Epithelial cell of proximal tubule (primary cell): ENCODE measurements around the gene PLEKHA1. TPM values are rescaled to one million over a fixed set of nuclear protein-coding genes. Genes with fewer than 3 reads are reported as not detected.

ENCODE experiments used
- DNase-seq: peaks from one replicate; pipeline ENCODE4 v3.0.0-alpha.2; 2011; ENCODE audit warnings: low read depth
- H3K4me3 ChIP-seq: 2 replicates; pipeline ENCODE4 v1.5.1; 2011; ENCODE audit warnings: low read depth, mild to moderate bottlenecking, low read length
- total RNA-seq: library from RNA; depleted of rRNA; stranded (reverse); fragments of >200 nt; gene quantifications from 2 replicates; pipeline ENCODE4 v1.2.3, GENCODE V29; 2015
- TF ChIP-seq, protein P1 (sequence below): conservative IDR thresholded peaks from 2 replicates; pipeline ENCODE4 v1.5.1; 2012; ENCODE audit warnings: low read depth, mild to moderate bottlenecking, low read length

Gene PLEKHA1
- total RNA-seq, 1 donor from 2014 or later = 84.6 TPM

DNA sequence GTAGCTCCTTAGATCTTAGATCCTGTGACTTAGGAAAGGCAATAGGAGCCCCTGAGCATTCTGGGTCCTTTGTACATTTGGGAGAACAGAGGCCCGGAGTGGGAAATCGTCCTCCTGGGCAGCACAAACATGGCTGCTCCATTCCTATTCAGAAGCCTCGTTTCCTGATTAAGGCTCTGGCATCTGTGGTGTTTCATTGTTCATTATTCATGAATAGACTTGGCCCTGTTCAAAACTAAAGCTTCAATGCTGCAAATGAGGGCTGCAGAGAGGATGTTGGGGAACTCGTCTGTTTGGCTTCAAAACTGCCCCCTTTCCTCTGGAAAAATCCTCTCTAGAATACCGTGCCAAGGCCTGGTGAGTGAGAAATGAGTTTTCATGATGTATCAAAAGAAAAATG, 83.4 kb downstream of the PLEKHA1 start:
- TF ChIP-seq, protein P1, sequence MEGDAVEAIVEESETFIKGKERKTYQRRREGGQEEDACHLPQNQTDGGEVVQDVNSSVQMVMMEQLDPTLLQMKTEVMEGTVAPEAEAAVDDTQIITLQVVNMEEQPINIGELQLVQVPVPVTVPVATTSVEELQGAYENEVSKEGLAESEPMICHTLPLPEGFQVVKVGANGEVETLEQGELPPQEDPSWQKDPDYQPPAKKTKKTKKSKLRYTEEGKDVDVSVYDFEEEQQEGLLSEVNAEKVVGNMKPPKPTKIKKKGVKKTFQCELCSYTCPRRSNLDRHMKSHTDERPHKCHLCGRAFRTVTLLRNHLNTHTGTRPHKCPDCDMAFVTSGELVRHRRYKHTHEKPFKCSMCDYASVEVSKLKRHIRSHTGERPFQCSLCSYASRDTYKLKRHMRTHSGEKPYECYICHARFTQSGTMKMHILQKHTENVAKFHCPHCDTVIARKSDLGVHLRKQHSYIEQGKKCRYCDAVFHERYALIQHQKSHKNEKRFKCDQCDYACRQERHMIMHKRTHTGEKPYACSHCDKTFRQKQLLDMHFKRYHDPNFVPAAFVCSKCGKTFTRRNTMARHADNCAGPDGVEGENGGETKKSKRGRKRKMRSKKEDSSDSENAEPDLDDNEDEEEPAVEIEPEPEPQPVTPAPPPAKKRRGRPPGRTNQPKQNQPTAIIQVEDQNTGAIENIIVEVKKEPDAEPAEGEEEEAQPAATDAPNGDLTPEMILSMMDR = no peak
- no peak for DNase-seq
- H3K4me3 ChIP-seq = no peak overlapping the region

DNA sequence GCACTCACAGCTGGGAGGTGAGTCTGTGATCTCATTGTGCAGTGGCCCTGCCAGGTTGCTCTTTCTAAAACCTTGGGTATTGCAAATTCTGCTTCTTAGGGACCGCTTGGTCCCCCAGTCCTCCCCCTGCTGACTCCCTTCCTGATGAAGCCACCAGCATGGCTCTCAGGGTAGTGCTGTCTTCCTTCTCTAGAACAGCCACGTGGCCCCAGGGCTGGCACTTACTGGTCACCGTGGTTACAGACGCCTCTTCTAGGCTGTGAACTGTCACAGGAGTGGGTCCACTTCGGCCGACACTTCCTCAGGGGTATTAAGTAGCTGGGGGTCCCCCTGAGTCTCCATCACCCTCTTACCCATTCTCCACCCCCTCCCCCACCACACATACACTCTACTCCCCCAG, 84.2 kb downstream of the PLEKHA1 start:
- no peak for DNase-seq
- no peak overlapping the region for H3K4me3 ChIP-seq
- TF ChIP-seq, protein P1 = no peak

DNA sequence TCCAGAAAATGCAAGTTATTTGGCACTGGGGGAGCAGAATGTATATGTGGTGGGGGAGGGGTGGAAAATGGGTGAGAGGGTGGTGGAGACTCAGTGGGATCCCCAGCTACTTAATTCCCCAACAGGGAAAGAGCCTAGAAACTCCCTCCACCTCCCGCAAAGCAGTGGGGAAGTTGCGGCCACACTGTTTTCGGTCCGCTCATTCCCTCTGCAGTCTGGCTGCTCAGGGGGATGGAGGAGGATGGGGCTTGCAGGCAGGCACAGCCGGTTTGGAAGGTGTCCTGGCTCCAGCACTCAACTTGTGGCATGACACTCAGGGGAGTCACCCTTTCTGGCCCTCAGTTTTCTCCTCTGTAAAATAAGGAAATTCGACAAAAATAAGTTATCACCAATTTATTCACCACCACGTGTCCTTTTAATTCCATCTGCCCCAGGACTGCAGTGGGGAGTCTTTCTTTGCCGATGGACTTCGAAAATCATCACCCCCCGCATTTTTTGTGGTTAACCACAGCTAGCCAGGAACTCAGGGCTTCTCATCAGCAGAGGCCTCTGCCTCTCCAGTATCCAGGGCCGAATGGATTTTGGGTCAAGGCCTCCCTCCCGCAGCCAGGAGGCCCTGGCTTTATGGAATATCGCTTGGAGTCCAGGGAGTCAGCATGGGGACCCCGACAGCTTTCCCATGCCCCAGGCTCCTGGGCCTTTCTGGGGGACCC, 85.2 kb downstream of the PLEKHA1 start:
- no peak for DNase-seq
- TF ChIP-seq, protein P1 = no peak
- H3K4me3 ChIP-seq = no peak overlapping the region

DNA sequence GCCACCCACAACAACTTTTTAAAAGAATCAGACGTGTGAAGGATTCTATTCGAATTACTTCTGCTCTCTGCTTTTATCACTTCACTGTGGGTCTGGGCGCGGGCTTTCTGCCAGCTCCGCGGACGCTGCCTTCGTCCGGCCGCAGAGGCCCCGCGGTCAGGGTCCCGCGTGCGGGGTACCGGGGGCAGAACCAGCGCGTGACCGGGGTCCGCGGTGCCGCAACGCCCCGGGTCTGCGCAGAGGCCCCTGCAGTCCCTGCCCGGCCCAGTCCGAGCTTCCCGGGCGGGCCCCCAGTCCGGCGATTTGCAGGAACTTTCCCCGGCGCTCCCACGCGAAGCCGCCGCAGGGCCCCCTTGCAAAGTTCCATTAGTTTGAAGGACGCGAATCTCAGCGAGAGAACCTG, 86.4 kb downstream of the PLEKHA1 start:
- no peak for DNase-seq
- TF ChIP-seq, protein P1 = no peak
- peak overlapping the region; percentile 80 for H3K4me3 ChIP-seq

DNA sequence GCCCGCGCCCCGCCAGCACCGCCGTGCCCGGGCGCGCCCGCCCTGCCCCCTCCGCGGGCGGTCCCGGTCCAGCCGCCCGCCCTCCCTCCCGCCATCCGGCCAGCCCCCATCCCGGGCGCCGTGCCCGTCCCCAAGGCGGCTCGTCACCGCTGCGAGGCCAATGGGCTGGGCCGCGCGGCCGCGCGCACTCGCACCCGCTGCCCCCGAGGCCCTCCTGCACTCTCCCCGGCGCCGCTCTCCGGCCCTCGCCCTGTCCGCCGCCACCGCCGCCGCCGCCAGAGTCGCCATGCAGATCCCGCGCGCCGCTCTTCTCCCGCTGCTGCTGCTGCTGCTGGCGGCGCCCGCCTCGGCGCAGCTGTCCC, 86.8 kb downstream of the PLEKHA1 start, which contains the start of gene HTRA1:
Gene HTRA1, plus strand, starts transcription at position 187 of the 362 bp plus-strand sequence. Its CDS starts 100 bp downstream, at position 287.
- H3K4me3 ChIP-seq = peak within 1 kb of the TSS; percentile 80
- TF ChIP-seq, protein P1 = no peak
- DNase-seq = no peak

DNA sequence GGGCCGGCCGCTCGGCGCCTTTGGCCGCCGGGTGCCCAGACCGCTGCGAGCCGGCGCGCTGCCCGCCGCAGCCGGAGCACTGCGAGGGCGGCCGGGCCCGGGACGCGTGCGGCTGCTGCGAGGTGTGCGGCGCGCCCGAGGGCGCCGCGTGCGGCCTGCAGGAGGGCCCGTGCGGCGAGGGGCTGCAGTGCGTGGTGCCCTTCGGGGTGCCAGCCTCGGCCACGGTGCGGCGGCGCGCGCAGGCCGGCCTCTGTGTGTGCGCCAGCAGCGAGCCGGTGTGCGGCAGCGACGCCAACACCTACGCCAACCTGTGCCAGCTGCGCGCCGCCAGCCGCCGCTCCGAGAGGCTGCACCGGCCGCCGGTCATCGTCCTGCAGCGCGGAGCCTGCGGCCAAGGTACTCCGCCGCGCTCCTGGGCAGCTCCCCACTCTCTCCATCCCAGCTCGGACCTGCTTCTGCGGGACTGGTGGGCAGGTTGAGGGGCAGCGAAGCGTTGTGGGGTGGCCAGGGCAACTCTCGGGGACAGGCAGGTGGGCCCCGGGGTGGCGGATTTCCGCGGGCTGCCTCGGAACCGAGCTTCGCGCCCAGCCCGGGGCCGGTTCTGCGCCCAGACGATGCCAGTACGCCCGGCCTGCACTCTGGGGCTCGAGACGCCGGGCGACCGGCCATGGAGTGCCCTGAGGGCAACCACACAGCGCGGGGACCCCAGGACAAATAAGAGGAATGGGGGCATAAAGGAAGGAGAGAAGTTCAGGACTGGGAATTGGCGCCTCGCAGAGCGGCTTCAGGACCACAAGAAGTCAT, 87.4 kb downstream of the PLEKHA1 start:
- DNase-seq = no peak

More for the DNA sequence above, 87.4 kb downstream of the PLEKHA1 start:
- TF ChIP-seq, protein P1 = no peak
- H3K4me3 ChIP-seq = peak overlapping the region; percentile 80
